GM12878 (cell line): Measurements from ENCODE around the gene DHPS. TPM values are rescaled to one million over a fixed set of nuclear protein-coding genes. Genes with fewer than 3 reads are reported as not detected.
A peak's percentile ranks its signal among the peaks of the same experiment; 100 is the strongest.

Experiments
- ATAC-seq: fragments of 200-7000 bp; cut with Tn5 transposase; 3 replicates; pipeline ENCODE4 v1.9.1; 2020; ENCODE audit warnings: mild to moderate bottlenecking, moderate library complexity
- BruUV-seq: library from RNA; stranded (reverse); fragments of 400-500 nt; replicated peaks from 2 replicates; lab custom pipeline; 2021; lab: Mats Ljungman, UMichigan
- CTCF ChIA-PET: fragments of 300-600 bp; sonication (Branson Sonifier 250); formaldehyde crosslinking; extraction: SDS; loops from one replicate; lab custom pipeline; 2021; ENCODE audit warnings: inconsistent platforms; lab: Yijun Ruan, JAX
- POLR2A ChIA-PET: fragments of 350-600 bp; formaldehyde crosslinking; extraction: SDS; loops from one replicate; lab custom pipeline; 2021; ENCODE audit warnings: inconsistent platforms; lab: Charles Lee
- RAD21 ChIA-PET: fragments of 300-600 bp; sonication (Branson Sonifier 250); formaldehyde crosslinking; loops from one replicate; lab custom pipeline; 2023; ENCODE audit warnings: antibody characterized with exemption; ENCODE audit not compliant: unreplicated experiment; lab: Charles Lee
- SMC1A ChIA-PET: fragments of 300-600 bp; sonication (Branson Sonifier 250); formaldehyde crosslinking; loops from one replicate; lab custom pipeline; 2023; ENCODE audit not compliant: unreplicated experiment, uncharacterized antibody; lab: Charles Lee
- DNase-seq: peaks from one replicate; pipeline ENCODE4 v3.0.0-alpha.2; 2011; ENCODE audit warnings: low read depth, low spot score
- FAIRE-seq: peaks from 3 replicates; lab custom pipeline; 2011; peaks lifted over from hg19 to GRCh38; lab: Jason Lieb, UNC
- H2AFZ ChIP-seq: 2 replicates; pipeline ENCODE4 v1.6.0; 2011; ENCODE audit warnings: low read depth, low read length, control low read depth; ENCODE audit not compliant: control insufficient read depth
- H3K27ac ChIP-seq: 2 replicates; pipeline ENCODE4 v1.5.1; 2011; ENCODE audit warnings: control low read depth; ENCODE audit not compliant: control insufficient read depth, insufficient read depth
- H3K27me3 ChIP-seq, 2 experiments: replicated peaks in 1 of 2; 2 replicates each; pipeline versions ENCODE4 v1.6.0 to v1.6.1; 2011; ENCODE audit warnings: low read length in 1 of 2; ENCODE audit not compliant: control insufficient read depth in 2 of 2, insufficient read depth in 2 of 2
- H3K36me3 ChIP-seq, 2 experiments: 2 replicates each; pipeline ENCODE4 v1.5.1; 2011; ENCODE audit warnings: low read length in 1 of 2; ENCODE audit not compliant: control insufficient read depth in 2 of 2, insufficient read depth in 2 of 2
- H3K4me1 ChIP-seq: 2 replicates; pipeline ENCODE4 v1.6.1; 2011; ENCODE audit warnings: mild to moderate bottlenecking, low read length, moderate library complexity, mixed read lengths; ENCODE audit not compliant: control insufficient read depth, insufficient read depth
- H3K4me2 ChIP-seq: 2 replicates; pipeline ENCODE4 v1.6.0; 2011; ENCODE audit warnings: control low read depth; ENCODE audit not compliant: control insufficient read depth, insufficient read depth
- H3K4me3 ChIP-seq: fragments of 200-600 bp; sonication (generic); 2 replicates; pipeline ENCODE4 v1.5.1; 2016
- H3K79me2 ChIP-seq: 2 replicates; pipeline ENCODE4 v1.6.0; 2011; ENCODE audit warnings: low read length; ENCODE audit not compliant: control insufficient read depth, insufficient read depth
- H3K9ac ChIP-seq: 2 replicates; pipeline ENCODE4 v1.8.0; 2011; ENCODE audit warnings: low read length, control low read depth, mixed read lengths; ENCODE audit not compliant: control insufficient read depth, insufficient read depth
- H3K9me3 ChIP-seq: replicated peaks from 3 replicates; pipeline ENCODE4 v1.5.1; 2011; ENCODE audit warnings: mild to moderate bottlenecking, low read length; ENCODE audit not compliant: control insufficient read depth, insufficient read depth
- H4K20me1 ChIP-seq: 2 replicates; pipeline ENCODE4 v1.6.0; 2011; ENCODE audit not compliant: control insufficient read depth, insufficient read depth
- CHD2 ChIP-seq: IDR thresholded peaks from 2 replicates; pipeline ENCODE4 v1.6.1; 2011; ENCODE audit warnings: low read depth, low read length, improper control_type of control experiment, borderline replicate concordance
- E2F8 ChIP-seq: fragments of 450-650 bp; IDR thresholded peaks from 2 replicates; pipeline ENCODE4 v1.6.1; 2018; ENCODE audit warnings: mild to moderate bottlenecking, low read depth, moderate library complexity; ENCODE audit not compliant: partially characterized antibody
- NKRF ChIP-seq: fragments of 450-650 bp; conservative IDR thresholded peaks from 2 replicates; pipeline ENCODE4 v1.6.1; 2017; ENCODE audit warnings: mild to moderate bottlenecking, moderate library complexity
- NRF1 ChIP-seq: conservative IDR thresholded peaks from 2 replicates; pipeline ENCODE4 v1.6.1; 2011; ENCODE audit warnings: mild to moderate bottlenecking, low read depth, low read length, improper control_type of control experiment
- PBX3 ChIP-seq: IDR thresholded peaks from 2 replicates; pipeline ENCODE4 v1.6.1; 2011; ENCODE audit warnings: mild to moderate bottlenecking, low read depth, low read length, moderate library complexity; ENCODE audit not compliant: insufficient replicate concordance
- TAF1 ChIP-seq: IDR thresholded peaks from 2 replicates; pipeline ENCODE4 v1.6.1; 2011; ENCODE audit warnings: mild to moderate bottlenecking, low read depth, low read length, borderline replicate concordance
- TCF3 ChIP-seq: IDR thresholded peaks from 2 replicates; pipeline ENCODE4 v1.6.1; 2012; ENCODE audit warnings: low read depth, mild to moderate bottlenecking, low read length, borderline replicate concordance; ENCODE audit not compliant: insufficient read depth
- WRNIP1 ChIP-seq: IDR thresholded peaks from 2 replicates; pipeline ENCODE4 v1.6.1; 2011; ENCODE audit warnings: low read depth, low read length, improper control_type of control experiment, borderline replicate concordance
- ZNF687 ChIP-seq: fragments of 450-650 bp; IDR thresholded peaks from 2 replicates; pipeline ENCODE4 v1.6.1; 2017; ENCODE audit warnings: mild to moderate bottlenecking, moderate library complexity
- WGBS: methylation state at CpG from one replicate; pipeline ENCODE4 v1.1.6; 2016; ENCODE audit warnings: low lambda C conversion rate; ENCODE audit not compliant: insufficient replicate concordance, insufficient coverage; ENCODE audit errors: missing lambda C conversion rate; 5-methylcytosine and 5-hydroxymethylcytosine counted together
- in situ Hi-C: fragments of 300-500 bp; cut with MboI; formaldehyde crosslinking; loops from 9 replicates; pipeline ENCODE4 v1.14.3; 2018; ENCODE audit warnings: mixed read lengths
- intact Hi-C: fragments of 100-400 bp; cut with micrococcal nuclease; formaldehyde crosslinking; loops from one replicate; pipeline ENCODE4 v1.14.2; 2022; ENCODE audit not compliant: unreplicated experiment
- polyA plus RNA-seq, 11 experiments: library from polyadenylated mRNA; depleted of rRNA in 4 of 11; unstranded in 6 of 11; stranded (reverse) in 5 of 11; fragments of >200 nt; fragmentation: Nextera tagmentation in 4 of 11; fragmentation: Illumina TruSeq in 1 of 11; extraction: Ambion mirVana in 4 of 11; extraction: Trizol in 1 of 11; gene quantifications; 1 replicate in 1 of 11; 2 replicates in 10 of 11; pipeline versions ENCODE4 v1.2.1 to v1.2.3, GENCODE V29; 2011 to 2016; ENCODE audit warnings: inconsistent platforms in 2 of 11, missing spikeins in 2 of 11, low read depth in 1 of 11
- total RNA-seq, 4 experiments: library from RNA; depleted of rRNA in 3 of 4; stranded (reverse); fragments of >200 nt in 3 of 4; fragmentation: Illumina TruSeq in 1 of 4; extraction: Trizol in 1 of 4; gene quantifications; 2 replicates each; pipeline versions ENCODE4 v1.2.1 to v1.2.3, GENCODE V29; 2013 to 2021

Gene DHPS
- total and polyA plus RNA-seq, 10 of the 15 experiments (the other 5 are each of a cell fraction or from before 2014, with no cell fraction given) = 36.4 to 104 (median 83.4) TPM

- Histone ChIP-seq H3K4me3 (peak overlapping the region; percentile 98), H4K20me1 (no peaks in the 10 kb centered on the region; the same call in 1 of the 2 replicates), H3K79me2 (peaks cover 52% of the 10 kb centered on the region), H3K9me3 (no peaks in the 10 kb centered on the region), H3K4me2 (peak overlapping the region; percentile 56), H3K4me1 (peaks cover 8% of the 10 kb centered on the region; the same call in 1 of the 2 replicates), H3K36me3 (peaks cover 8 to 9% of the 10 kb centered on the region in 2 experiments), H2AFZ (peak overlapping the region; percentile 55), H3K27me3 (no peaks in the 10 kb centered on the region), H3K9ac (peak overlapping the region; percentile 81), H3K27ac (peak overlapping the region; percentile 81)
- under 1% methylated on average over 47 of the region's 65 CpGs for WGBS
- FAIRE-seq (no peak), DNase-seq (no peak), ATAC-seq (peak; percentile 72)
- CTCF ChIA-PET = interaction anchor here (0.6 to 5.4 kb wide), 13 partner anchors 11 to 1759 kb away, joined by 3 to 30 read pairs (median 3); partner anchors contain the start of genes GET3 and TRIR
- RAD21 ChIA-PET = interaction anchor here (0.5 to 3.3 kb wide), 4 partner anchors 12 to 40 kb away, joined by 3 to 31 read pairs (median 4); partner anchors contain the start of genes DHPS and TRIR
- SMC1A ChIA-PET = interaction anchor here (0.6 to 5.1 kb wide), 6 partner anchors 11 to 43 kb away, joined by 3 to 28 read pairs (median 4); partner anchors contain the start of genes GET3 and TRIR
- POLR2A ChIA-PET = interaction anchor here (0.5 to 6.8 kb wide), 8 partner anchors 12 to 235 kb away, joined by 3 to 58 read pairs (median 4); partner anchors contain the start of genes FBXW9, GET3 and TRIR
- in situ Hi-C loops = no loop called here
- intact Hi-C loops = no loop called here
- no TSS peak for BruUV-seq
- no peak for TF ChIP-seq NRF1
- TF ChIP-seq TAF1 = peak; percentile 35; the same call in 1 of the 2 replicates
- TF ChIP-seq ZNF687 = 0 out of 2 replicates have a peak, but pooled peaks have one; percentile 2
- no peak for TF ChIP-seq E2F8
- TF ChIP-seq PBX3 = no peak
- no peak for TF ChIP-seq NKRF
- TF ChIP-seq CHD2 = peak; percentile 55; the same call in 1 of the 2 replicates
- no peak for TF ChIP-seq TCF3
- no peak for TF ChIP-seq WRNIP1
These were observed 40.2 kb upstream of the DHPS start for GRCh38 chr19:12721656-12722565.
